NCI-H146 treated with DMSO at 0.1 percent for 48 hours (cell line): ENCODE results near the gene GNA15.
"Not testable (repeated sequence)": the region's sequence is repeated elsewhere in the genome, so short reads cannot be mapped to it uniquely, and the experiment has no call there.

Experiments
- DNase-seq: peaks from one replicate; lab custom pipeline; 2025; ENCODE audit not compliant: unreplicated experiment; lab: John Stamatoyannopoulos, UW

Gene GNA15

GRCh38 chr19:3135961-3136683, at the start of gene GNA15:
GNA15 (plus strand) TSS chr19:3136033; CDS start chr19:3136451, 418 bp downstream.
- DNase-seq = no peak

- DNase-seq = no peak
Measured at GRCh38 chr19:3087769-3088168, 48.1 kb upstream of the GNA15 start.

- DNase-seq = not testable (repeated sequence)
Measured at GRCh38 chr19:3089299-3089855, 46.5 kb upstream of the GNA15 start.

GRCh38 chr19:3094601-3095440, 41.0 kb upstream of the GNA15 start:
- no peak for DNase-seq

GRCh38 chr19:3095441-3096191, 40.2 kb upstream of the GNA15 start:
- no peak for DNase-seq

GRCh38 chr19:3096267-3096901, 39.4 kb upstream of the GNA15 start:
- DNase-seq = no peak

- no peak for DNase-seq
Measured at GRCh38 chr19:3096902-3097326, 38.9 kb upstream of the GNA15 start.

- DNase-seq = no peak
Measured at GRCh38 chr19:3097442-3097871, 38.4 kb upstream of the GNA15 start.

- DNase-seq = no peak
Measured at GRCh38 chr19:3098141-3098514, 37.7 kb upstream of the GNA15 start.

GRCh38 chr19:3098515-3099346, 37.1 kb upstream of the GNA15 start:
- DNase-seq = no peak

GRCh38 chr19:3099347-3100145, 36.3 kb upstream of the GNA15 start:
- DNase-seq = peak; percentile 49

GRCh38 chr19:3100331-3100730, 35.5 kb upstream of the GNA15 start:
- DNase-seq = no peak

- DNase-seq = no peak
Measured at GRCh38 chr19:3100747-3101730, 34.8 kb upstream of the GNA15 start.

GRCh38 chr19:3102239-3103140, 33.3 kb upstream of the GNA15 start:
- no peak for DNase-seq

- DNase-seq = no peak
Measured at GRCh38 chr19:3104708-3104983, 31.2 kb upstream of the GNA15 start.

GRCh38 chr19:3105641-3106508, 30.0 kb upstream of the GNA15 start:
- DNase-seq = no peak
